HG03095 (cell line): ENCODE results near the gene POU6F2.

Source experiments
- ATAC-seq: cut with Tn5 transposase; IDR thresholded peaks from one replicate; pipeline ENCODE4 v1.9.1; 2021; ENCODE audit warnings: moderate library complexity; ENCODE audit not compliant: unreplicated experiment

The POU6F2 gene

DNA sequence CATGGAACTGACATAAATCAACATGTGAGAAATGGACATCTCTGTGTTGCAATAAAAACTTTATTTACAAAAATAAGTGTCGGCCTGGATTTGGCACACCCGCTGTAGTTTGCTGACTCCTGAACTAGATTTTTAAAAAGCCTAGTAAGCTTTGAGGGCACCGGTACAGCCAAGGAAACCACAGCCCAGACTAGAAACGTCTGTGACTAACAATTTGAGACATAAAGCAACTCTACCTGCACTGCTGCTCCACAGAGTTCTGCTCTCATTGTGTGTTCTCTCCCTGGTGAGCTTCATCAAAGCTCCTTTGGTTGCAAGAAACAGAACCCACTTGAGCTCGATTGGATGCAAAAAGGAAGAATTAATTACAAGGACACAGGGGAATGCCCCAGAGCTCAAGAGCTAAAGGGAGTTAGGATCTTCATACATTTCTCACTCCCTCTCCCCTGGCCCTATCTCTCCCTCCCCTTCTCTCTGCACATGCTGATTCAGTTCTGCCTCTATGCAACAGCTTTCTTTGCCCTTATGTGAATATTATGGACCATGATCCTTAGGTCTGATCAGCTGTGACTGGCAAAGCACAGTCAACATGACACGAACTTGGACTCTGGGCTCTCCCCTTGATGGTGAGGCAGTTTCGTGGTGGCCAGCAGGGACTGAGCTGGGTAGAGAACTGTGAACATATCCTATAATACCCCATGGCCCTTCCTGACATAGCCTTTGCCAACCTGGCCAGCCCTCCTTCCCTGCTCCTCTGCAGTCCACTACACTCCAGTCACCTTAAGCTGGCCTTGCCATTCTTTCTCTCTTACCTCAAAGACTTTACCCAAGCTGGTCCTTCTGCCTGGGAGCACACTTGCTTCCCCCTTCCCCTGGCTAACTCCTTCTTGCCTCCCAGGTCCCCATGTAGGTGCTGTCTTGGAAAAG is 511.0 kb downstream of the POU6F2 start:
- no peak for ATAC-seq

DNA sequence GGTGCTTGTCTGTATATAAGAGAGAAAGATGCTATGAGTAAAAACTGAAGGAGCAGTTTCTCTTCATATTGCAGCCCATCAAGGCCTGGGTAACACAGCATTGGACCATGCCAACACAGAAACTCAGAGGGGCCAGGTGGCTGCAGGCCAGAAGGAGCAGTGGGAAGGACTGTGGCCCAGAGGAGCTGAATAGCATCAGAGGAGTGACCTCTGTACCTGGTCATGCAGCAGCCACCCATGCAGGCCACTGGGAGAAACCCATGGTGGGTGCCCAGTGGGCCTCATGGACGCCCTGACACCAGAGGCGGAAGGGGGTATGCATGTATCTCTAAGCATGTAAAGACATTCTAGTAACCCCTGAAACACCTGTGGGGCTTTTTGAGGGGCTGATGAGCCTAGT is 512.6 kb downstream of the POU6F2 start:
- no peak for ATAC-seq

- no peak for ATAC-seq
Measured at GRCh38 chr7:39493934-39494333, 516.2 kb downstream of the POU6F2 start.

DNA sequence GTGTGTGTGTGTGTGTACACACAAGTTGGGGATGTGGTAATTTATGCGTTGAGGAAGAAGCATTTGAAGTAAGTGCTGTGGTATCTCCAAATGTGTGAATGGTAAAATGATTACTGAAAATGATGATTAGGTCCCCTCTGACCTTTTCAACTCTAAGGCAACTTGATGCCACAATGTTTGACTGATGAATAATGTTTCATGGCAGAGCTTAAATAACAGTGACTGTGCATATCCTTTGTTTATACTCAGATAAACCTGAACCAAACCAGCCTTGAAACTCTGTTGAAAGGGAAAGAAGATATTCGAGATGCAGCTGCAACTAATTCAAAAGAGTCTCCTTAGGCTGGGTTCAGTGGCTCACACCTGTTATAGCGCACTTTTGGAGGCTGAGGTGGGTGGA is 523.6 kb downstream of the POU6F2 start:
- no peak for ATAC-seq

- no peak for ATAC-seq
Measured at GRCh38 chr7:39504963-39505362, 527.3 kb downstream of the POU6F2 start.

DNA sequence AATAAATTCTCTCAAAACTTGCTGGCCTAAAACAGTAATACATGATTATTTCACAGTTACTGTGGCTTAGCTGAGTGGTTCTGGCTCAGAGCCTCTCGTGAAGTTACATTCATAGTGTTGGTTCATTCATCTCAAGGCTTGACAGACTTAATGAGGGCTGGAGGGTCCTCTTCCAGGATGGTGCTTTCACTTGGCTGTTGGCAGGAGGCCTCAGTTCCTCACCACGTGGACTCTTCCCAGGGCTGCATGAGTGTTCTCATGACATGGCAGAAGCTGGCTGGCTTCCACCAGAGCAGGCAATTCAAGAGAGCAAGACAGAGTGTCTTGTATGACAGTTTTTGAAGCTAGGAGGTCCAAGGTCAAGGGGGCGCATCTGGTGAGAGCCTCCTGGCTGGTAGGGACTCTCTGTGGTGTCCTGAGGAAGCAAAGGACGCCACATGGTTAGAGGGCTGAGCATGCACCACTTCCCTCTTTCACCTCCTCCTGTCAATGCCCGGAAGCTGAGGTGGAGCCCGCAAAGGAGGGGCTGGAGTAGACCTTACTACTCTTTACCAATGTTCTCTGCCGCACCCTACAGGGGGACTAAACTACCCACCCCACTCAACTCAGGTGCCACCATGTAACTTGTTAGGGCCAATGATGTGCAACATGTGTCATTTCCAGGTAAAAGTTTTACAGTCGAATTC is 530.3 kb downstream of the POU6F2 start:
- ATAC-seq = no peak

GRCh38 chr7:39509436-39509835 is 531.7 kb downstream of the POU6F2 start:
- no peak for ATAC-seq

DNA sequence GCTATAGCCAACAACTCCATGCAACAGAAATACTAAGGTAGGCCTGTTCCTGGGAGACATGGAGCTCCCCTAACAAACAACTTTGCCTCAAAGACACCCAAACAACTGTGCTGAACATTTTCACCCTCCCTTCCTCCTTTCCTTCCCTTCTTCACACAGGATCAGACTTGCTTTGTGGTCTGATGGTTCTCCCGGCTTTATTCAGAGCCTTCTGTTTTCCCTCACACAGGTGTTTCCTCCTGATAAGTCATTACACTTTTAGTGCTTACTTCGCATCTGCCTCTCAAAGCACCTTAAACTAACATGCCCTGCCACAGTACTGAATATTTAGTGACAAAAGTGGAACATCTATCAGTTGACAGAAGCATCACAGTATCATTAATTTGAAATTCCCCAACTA is 532.2 kb downstream of the POU6F2 start:
- no peak for ATAC-seq

DNA sequence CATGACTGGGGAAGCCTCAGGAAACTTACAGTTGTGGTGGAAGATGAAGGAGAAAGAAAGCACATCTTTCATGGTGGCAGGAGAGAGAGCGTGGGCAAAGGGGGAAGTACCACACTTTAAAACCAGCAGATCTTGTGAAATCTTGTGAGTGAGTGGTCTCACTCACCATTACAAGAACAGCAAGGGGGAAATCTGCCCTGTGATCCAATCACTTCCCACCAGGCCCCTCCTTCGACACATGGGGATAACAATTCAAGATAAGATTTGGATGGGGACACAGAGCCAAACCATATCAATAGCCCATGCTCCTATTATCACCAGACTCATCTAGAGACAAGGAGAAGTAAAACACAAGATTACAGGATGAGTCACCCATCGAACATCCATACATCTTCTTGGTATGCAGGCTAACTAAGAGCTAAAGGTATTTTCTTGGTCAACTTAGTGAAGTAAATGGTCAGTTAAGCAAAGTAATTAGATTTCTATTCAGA is 533.2 kb downstream of the POU6F2 start:
- ATAC-seq = no peak

- ATAC-seq = no peak
Measured at GRCh38 chr7:39515534-39516228, 538.0 kb downstream of the POU6F2 start.

GRCh38 chr7:39516498-39516897 is 538.8 kb downstream of the POU6F2 start:
- no peak for ATAC-seq

DNA sequence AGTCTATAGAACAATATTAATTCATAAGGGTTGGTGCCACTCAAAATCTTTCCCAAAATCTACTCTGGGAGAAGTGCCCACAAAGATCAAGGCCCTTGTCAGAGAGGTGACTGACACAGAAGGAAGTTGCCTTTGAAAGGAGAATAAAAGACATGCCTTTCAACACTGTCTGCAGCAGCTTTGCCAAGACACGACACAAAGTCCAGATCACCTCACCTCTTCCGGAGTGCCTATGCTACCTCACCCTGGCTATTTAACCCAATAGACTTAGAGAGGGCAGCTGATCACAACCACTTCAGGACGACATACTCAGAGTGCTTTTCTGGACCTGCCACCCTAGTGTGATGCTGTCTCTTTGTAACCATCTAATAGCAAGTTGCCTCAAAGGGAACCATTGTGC is 539.5 kb downstream of the POU6F2 start:
- no peak for ATAC-seq
